ENCODE measurements around the gene EMILIN3. TPM values are rescaled to one million over a fixed set of nuclear protein-coding genes. Genes with fewer than 3 reads are reported as not detected.

EMILIN3 gene
- total RNA-seq, 1 experiment from 2014 or later, result 5.9 TPM

- H3K27me3 ChIP-seq (ENCODE audit: insufficient read depth, low read length), result peaks cover 19% of the 10 kb centered on the region
- H4K5ac ChIP-seq (ENCODE audit: insufficient read length, low read depth, low read length), result no peak overlapping the region
- H3K14ac ChIP-seq (ENCODE audit: insufficient read depth, low read length), result no peak overlapping the region
- no peak overlapping the region for H3K23ac ChIP-seq (ENCODE audit: insufficient read length, low read depth, low read length)
- no peaks in the 10 kb centered on the region for H3K79me1 ChIP-seq (ENCODE audit: insufficient read depth, low read depth, low read length, poor library complexity, severe bottlenecking)
- no peak overlapping the region for H3K56ac ChIP-seq (ENCODE audit: insufficient read length, low read depth, low read length)
- no peak overlapping the region for H2AK5ac ChIP-seq (ENCODE audit: insufficient read length, low read length)
- H3K4me2 ChIP-seq (ENCODE audit: insufficient read depth, insufficient read length, low read length), result no peak overlapping the region
- Mint-ChIP-seq H3K9me3 (peaks cover 7 to 16% of the 10 kb centered on the region in 2 experiments), H3K4me1 (peaks cover 10 to 11% of the 10 kb centered on the region in 2 experiments), H3K4me3 (peak overlapping the region in 1 of 2 experiments; percentile 88; a peak in 1 of 5 replicates), H3K36me3 (ENCODE audit: insufficient read depth in 1 of 3, low read depth in 3 of 3) (peaks cover 0 to 10% (median 5%) of the 10 kb centered on the region in 3 experiments; a peak in 5 of 7 replicates), H3K27me3 (ENCODE audit: low read depth) (peaks cover 63% of the 10 kb centered on the region), H3K27ac (no peak overlapping the region)
- H2BK12ac ChIP-seq (ENCODE audit: insufficient read length, low read depth, low read length), result no peak overlapping the region
- no peak for TF ChIP-seq CTCF (conservative IDR thresholded peaks at IDR 0.05)
- no peak overlapping the region for H2BK120ac ChIP-seq (ENCODE audit: low read depth, low read length, poor library complexity, severe bottlenecking)
- no peak overlapping the region for H4K91ac ChIP-seq (ENCODE audit: insufficient read length, low read depth, low read length)
- no peak overlapping the region for H3K27ac ChIP-seq (ENCODE audit: insufficient read length, low read depth, low read length)
- H4K8ac ChIP-seq (replicated peaks; ENCODE audit: insufficient read length, low read depth, low read length), result no peak overlapping the region
- WGBS (ENCODE audit: extremely low coverage, insufficient read length, low lambda C conversion rate), result no CpG with 5 or more reads among the region's 3 CpGs
- H3K18ac ChIP-seq (ENCODE audit: insufficient read length, low read depth, low read length), result no peak overlapping the region
- no peaks in the 10 kb centered on the region for H3K4me1 ChIP-seq (ENCODE audit: insufficient read depth, low read length)
- no peak overlapping the region for H3T11ph ChIP-seq (ENCODE audit: low read length)
- no peak overlapping the region for H3K9ac ChIP-seq (ENCODE audit: extremely low read depth, insufficient read length, low read length)
- H3K23me2 ChIP-seq (ENCODE audit: insufficient read length, low read depth, low read length, poor library complexity, severe bottlenecking), result peaks cover 3% of the 10 kb centered on the region
- H2AFZ ChIP-seq (ENCODE audit: low read length), result no peak overlapping the region
- H3K9me3 ChIP-seq (ENCODE audit: control insufficient read depth, low read depth, low read length), result peaks cover 4% of the 10 kb centered on the region
- no peak overlapping the region for H3K4ac ChIP-seq (ENCODE audit: low read depth, low read length)
- no peaks in the 10 kb centered on the region for H4K20me1 ChIP-seq (ENCODE audit: control insufficient read depth, insufficient read depth, insufficient read length)
- no peak for DNase-seq
- no peak overlapping the region for H2BK5ac ChIP-seq (ENCODE audit: insufficient read length, low read length)
- H3K79me2 ChIP-seq (ENCODE audit: insufficient read depth, low read length), result no peaks in the 10 kb centered on the region
- no peak overlapping the region for H2BK15ac ChIP-seq (ENCODE audit: low read depth, low read length)
- H2BK20ac ChIP-seq (ENCODE audit: low read depth, low read length, poor library complexity, severe bottlenecking), result no peak overlapping the region
These were observed 1.3 kb upstream of the EMILIN3 start for GRCh38 chr20:41367956-41368355.
